Keratinocyte (primary cell): ENCODE results near the gene ANGEL1.

Experiments
- CTCF ChIP-seq, 3 experiments: IDR thresholded peaks in 1 of 3; conservative IDR thresholded peaks in 1 of 3; optimal IDR thresholded peaks in 1 of 3; 2 replicates in 2 of 3; 3 replicates in 1 of 3; pipeline versions ENCODE3 to v1.5.1; 2011; ENCODE audit warnings: low read length in 3 of 3, mild to moderate bottlenecking in 3 of 3, moderate library complexity in 2 of 3, control low read depth in 1 of 3, inconsistent platforms in 1 of 3; ENCODE audit not compliant: insufficient read depth in 2 of 3; ENCODE audit errors: extremely low read depth in 1 of 3
- EZH2 ChIP-seq: IDR thresholded peaks from one replicate; pipeline ENCODE4 v1.6.1; 2012; ENCODE audit warnings: inconsistent platforms, mild to moderate bottlenecking, low read length, moderate library complexity

- no peak for TF ChIP-seq CTCF (optimal IDR thresholded peaks at IDR 0.05 in 1 of 3, IDR thresholded peaks at IDR 0.05 in 1 of 3, conservative IDR thresholded peaks at IDR 0.05 in 1 of 3; ENCODE audit: extremely low read depth in 1 of 3, insufficient read depth in 2 of 3, low read length in 3 of 3)
- no peak for TF ChIP-seq EZH2
Observed at GRCh38 chr14:76793956-76794355, 18.7 kb downstream of the ANGEL1 start.
